Natural killer cell (primary cell): ENCODE measurements around the gene PREP. TPM values are rescaled to one million over a fixed set of nuclear protein-coding genes. Genes with fewer than 3 reads are reported as not detected.
"Not testable (repeated sequence)": the region's sequence is repeated elsewhere in the genome, so short reads cannot be mapped to it uniquely, and the experiment has no call there.

ENCODE experiments used
- ATAC-seq, 3 donors: fragments of 150-1000 bp in 2 of 3; fragments of 200-7000 bp in 1 of 3; cut with Tn5 transposase; 1 replicate in 1 of 3; 2 replicates in 2 of 3; pipeline ENCODE4 v1.10.0; 2021; ENCODE audit warnings: mild to moderate bottlenecking in 2 of 3, moderate library complexity in 2 of 3
- DNase-seq, 2 donors: peaks; one replicate each; pipeline versions ENCODE4 v3.0.0 to v3.0.0-alpha.2; 2013 to 2021; ENCODE audit warnings: mixed read lengths in 1 of 2
- H3K27ac ChIP-seq: one replicate; pipeline ENCODE4 v1.5.1; 2013; ENCODE audit warnings: mild to moderate bottlenecking, low read length
- H3K27me3 ChIP-seq: one replicate; pipeline ENCODE4 v1.6.1; 2013; ENCODE audit warnings: low read length; ENCODE audit not compliant: control insufficient read depth, insufficient read depth
- H3K36me3 ChIP-seq: one replicate; pipeline ENCODE4 v1.6.1; 2013; ENCODE audit warnings: low read length; ENCODE audit not compliant: control insufficient read depth, insufficient read depth
- H3K4me1 ChIP-seq: one replicate; pipeline ENCODE4 v1.6.1; 2013; ENCODE audit warnings: low read length; ENCODE audit not compliant: control insufficient read depth, insufficient read depth
- H3K4me3 ChIP-seq: one replicate; pipeline ENCODE4 v1.5.1; 2013; ENCODE audit warnings: low read length
- H3K9me3 ChIP-seq: one replicate; pipeline ENCODE4 v1.6.1; 2013; ENCODE audit warnings: low read length; ENCODE audit not compliant: control insufficient read depth, insufficient read depth
- H3K27ac Mint-ChIP-seq, 2 donors: one replicate each; pipeline ENCODE4 v1.8.0; 2022; ENCODE audit warnings: mild to moderate bottlenecking in 2 of 2, mixed read lengths in 2 of 2, moderate library complexity in 1 of 2
- H3K27me3 Mint-ChIP-seq, 2 donors: one replicate each; pipeline ENCODE4 v1.8.0; 2022; ENCODE audit warnings: low read depth in 2 of 2, mixed read lengths in 2 of 2
- H3K36me3 Mint-ChIP-seq: one replicate; pipeline ENCODE4 v1.8.0; 2022; ENCODE audit warnings: mixed read lengths
- H3K4me1 Mint-ChIP-seq, 2 donors: one replicate each; pipeline ENCODE4 v1.8.0; 2022; ENCODE audit warnings: mixed read lengths in 2 of 2
- H3K4me3 Mint-ChIP-seq: one replicate; pipeline ENCODE4 v1.8.0; 2022; ENCODE audit warnings: mild to moderate bottlenecking, moderate library complexity, mixed read lengths
- H3K9me3 Mint-ChIP-seq, 2 donors: one replicate each; pipeline ENCODE4 v1.8.0; 2022; ENCODE audit warnings: mixed read lengths in 2 of 2
- CTCF ChIP-seq: fragments of 200-600 bp; IDR thresholded peaks from one replicate; pipeline ENCODE4 v1.8.0; 2022; ENCODE audit warnings: antibody characterized with exemption
- WGBS: methylation state at CpG from one replicate; pipeline ENCODE4 v1.1.7; 2013; ENCODE audit warnings: missing lambda C conversion rate; ENCODE audit not compliant: insufficient coverage; 5-methylcytosine and 5-hydroxymethylcytosine counted together
- intact Hi-C: fragments of 100-400 bp; cut with micrococcal nuclease; formaldehyde crosslinking; loops from one replicate; pipeline ENCODE4 v1.14.2; 2022
- total RNA-seq, 4 donors: library from RNA; stranded (reverse); fragments of 120-200 nt in 1 of 4; gene quantifications; one replicate each; pipeline versions ENCODE4 v1.2.3 to v1.2.4, GENCODE V29; 2013 to 2022

The PREP gene
- total RNA-seq, 3 donors from 2014 or later (not counting 1 experiment from before 2014, with no cell fraction given), result 30.0 to 42.9 (median 37.1) TPM

- no peaks in the 10 kb centered on the region for H3K27me3 Mint-ChIP-seq
- H3K9me3 ChIP-seq, result no peaks in the 10 kb centered on the region
- H3K27ac Mint-ChIP-seq, result no peak overlapping the region
- no peak overlapping the region for H3K4me3 Mint-ChIP-seq
- H3K4me3 ChIP-seq, result no peak overlapping the region
- no CpG with 5 or more reads among the region's 1 CpG for WGBS
- peaks cover 32% of the 10 kb centered on the region for H3K36me3 ChIP-seq
- TF ChIP-seq CTCF, result no peak
- no peak for DNase-seq
- peaks cover 21% of the 10 kb centered on the region for H3K36me3 Mint-ChIP-seq
- H3K4me1 Mint-ChIP-seq, result no peaks in the 10 kb centered on the region
- H3K27ac ChIP-seq, result no peak overlapping the region
- no peaks in the 10 kb centered on the region for H3K27me3 ChIP-seq
- intact Hi-C loops, result no loop called here
- no peak for ATAC-seq
- H3K9me3 Mint-ChIP-seq, result no peaks in the 10 kb centered on the region
- no peaks in the 10 kb centered on the region for H3K4me1 ChIP-seq
Observed at GRCh38 chr6:105348897-105349296, 54.0 kb downstream of the PREP start.

- Histone ChIP-seq H3K4me1 (no peaks in the 10 kb centered on the region), H3K9me3 (no peaks in the 10 kb centered on the region), H3K36me3 (peaks cover 22% of the 10 kb centered on the region), H3K27me3 (no peaks in the 10 kb centered on the region), H3K4me3 (no peak overlapping the region), H3K27ac (no peak overlapping the region)
- Mint-ChIP-seq H3K36me3 (peaks cover 7% of the 10 kb centered on the region), H3K4me1 (peaks cover 12 to 17% of the 10 kb centered on the region in 2 donors), H3K9me3 (no peaks in the 10 kb centered on the region), H3K27me3 (no peaks in the 10 kb centered on the region), H3K4me3 (no peak overlapping the region), H3K27ac (peak overlapping the region in 1 of 2 donors; percentile 17)
- TF ChIP-seq CTCF, result no peak
- ATAC-seq (no peak), DNase-seq (no peak)
- intact Hi-C loops, result no loop called here
- 94% methylated on average over 3 of the region's 3 CpGs for WGBS
Observed at GRCh38 chr6:105346052-105346451, 56.8 kb downstream of the PREP start.

GRCh38 chr6:105345506-105345905, 57.4 kb downstream of the PREP start:
- Mint-ChIP-seq H3K4me3 (no peak overlapping the region), H3K27me3 (no peaks in the 10 kb centered on the region), H3K9me3 (no peaks in the 10 kb centered on the region), H3K27ac (no peak overlapping the region), H3K4me1 (peaks cover 16 to 22% of the 10 kb centered on the region in 2 donors), H3K36me3 (peaks cover 7% of the 10 kb centered on the region)
- no peak for TF ChIP-seq CTCF
- intact Hi-C loops, result no loop called here
- Histone ChIP-seq H3K4me3 (no peak overlapping the region), H3K4me1 (no peaks in the 10 kb centered on the region), H3K27me3 (no peaks in the 10 kb centered on the region), H3K36me3 (peaks cover 18% of the 10 kb centered on the region), H3K27ac (no peak overlapping the region), H3K9me3 (no peaks in the 10 kb centered on the region)
- over 99% methylated on average over 4 of the region's 4 CpGs for WGBS
- no peak for DNase-seq
- ATAC-seq, result no peak

DNA sequence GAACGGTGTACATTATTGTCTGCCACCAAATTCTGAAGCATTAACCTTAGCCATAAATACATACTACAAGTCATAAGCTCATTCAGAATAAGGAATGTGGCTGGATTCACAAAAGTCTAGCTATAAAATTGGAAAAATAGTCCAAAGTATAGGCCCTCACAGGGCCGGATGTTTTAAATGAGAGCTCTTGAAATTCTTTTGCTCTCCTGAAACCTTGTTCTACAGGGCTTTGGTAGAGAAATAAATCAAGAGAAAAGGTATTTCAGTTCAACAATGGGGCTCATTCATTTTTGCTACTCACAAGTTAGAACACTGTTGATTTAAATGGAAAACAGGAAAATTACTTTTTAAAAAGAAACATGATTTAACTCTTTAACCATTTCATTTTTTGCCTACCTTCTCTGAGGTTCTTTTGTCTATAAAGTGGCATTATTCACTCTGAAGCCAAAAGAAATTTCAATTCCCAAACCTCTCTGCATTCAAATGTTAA, 58.0 kb downstream of the PREP start:
- no peak overlapping the region for H3K27ac ChIP-seq
- H3K4me1 ChIP-seq, result no peaks in the 10 kb centered on the region
- DNase-seq (no peak), ATAC-seq (no peak)
- H3K9me3 ChIP-seq, result no peaks in the 10 kb centered on the region
- peaks cover 14% of the 10 kb centered on the region for H3K36me3 ChIP-seq
- Mint-ChIP-seq H3K27me3 (no peaks in the 10 kb centered on the region), H3K9me3 (no peaks in the 10 kb centered on the region), H3K27ac (no peak overlapping the region), H3K36me3 (peaks cover 7% of the 10 kb centered on the region), H3K4me1 (peaks cover 16 to 28% of the 10 kb centered on the region in 2 donors), H3K4me3 (no peak overlapping the region)
- intact Hi-C loops, result no loop called here
- H3K4me3 ChIP-seq, result no peak overlapping the region
- no peak for TF ChIP-seq CTCF
- no peaks in the 10 kb centered on the region for H3K27me3 ChIP-seq
- 100% methylated on average over 1 of the region's 2 CpGs for WGBS

- H3K4me1 Mint-ChIP-seq, result peaks cover 36 to 51% of the 10 kb centered on the region in 2 donors
- ATAC-seq, H3K27me3 ChIP-seq, H3K9me3 Mint-ChIP-seq, H3K4me3 Mint-ChIP-seq, intact Hi-C loops, H3K36me3 ChIP-seq, H3K4me3 ChIP-seq, H3K36me3 Mint-ChIP-seq, H3K27me3 Mint-ChIP-seq, DNase-seq, H3K9me3 ChIP-seq, H3K27ac ChIP-seq, H3K27ac Mint-ChIP-seq, H3K4me1 ChIP-seq: not testable (repeated sequence)
- WGBS, result 98% methylated on average over 21 of the region's 21 CpGs
Observed at GRCh38 chr6:105338350-105338983, 64.4 kb downstream of the PREP start.
